ENCODE data around the gene YIPF6. TPM values are rescaled to one million over a fixed set of nuclear protein-coding genes. Genes with fewer than 3 reads are reported as not detected.
A peak's percentile ranks its signal among the peaks of the same experiment; 100 is the strongest.

The YIPF6 gene
- total RNA-seq, 1 experiment from 2014 or later = 43.3 TPM

GRCh38 chrX:68461576-68461975 is 37.3 kb upstream of the YIPF6 start:
- no TSS peak for BruUV-seq (replicated peaks)
- Histone ChIP-seq H3K27me3 (ENCODE audit: insufficient read depth, low read length) (no peaks in the 10 kb centered on the region), H3K79me2 (ENCODE audit: insufficient read depth, low read length) (no peaks in the 10 kb centered on the region), H3K9me2 (ENCODE audit: insufficient read depth) (no peaks in the 10 kb centered on the region), H4K20me1 (ENCODE audit: insufficient read depth) (no peaks in the 10 kb centered on the region), H3K4me3 (replicated peaks in 1 of 2; ENCODE audit: low read depth in 1 of 2, low read length in 2 of 2) (no peak overlapping the region), H3K9ac (ENCODE audit: low read length) (no peak overlapping the region), H2AFZ (ENCODE audit: low read depth, low read length, poor library complexity, severe bottlenecking) (peak overlapping the region; percentile 15), H3K4me2 (ENCODE audit: low read length) (no peak overlapping the region), H3K27ac (ENCODE audit: low read depth, low read length) (no peak overlapping the region), H3K36me3 (ENCODE audit: control insufficient read depth in 1 of 2, insufficient read depth in 2 of 2, low read length in 2 of 2) (no peaks in the 10 kb centered on the region), H3K4me1 (ENCODE audit: control insufficient read depth in 1 of 2, insufficient read depth in 2 of 2, low read length in 2 of 2) (peaks cover 0 to 8% of the 10 kb centered on the region in 2 experiments; a peak in 2 of 4 replicates), H3K9me3 (ENCODE audit: control insufficient read depth in 1 of 2, insufficient read depth in 1 of 2, low read depth in 1 of 2, low read length in 2 of 2) (no peaks in the 10 kb centered on the region)
- RAD21 ChIA-PET (ENCODE audit: low non-redundant PET in 1 of 2, low total read pairs in 2 of 2, uncharacterized antibody in 2 of 2, unreplicated experiment in 2 of 2) = no interaction called here
- CTCF ChIA-PET = no interaction called here
- POLR2A ChIA-PET = no interaction called here
- ATAC-seq (no peak), DNase-seq (ENCODE audit: low read depth, low spot score) (no peak)
- intact Hi-C loops (cut with micrococcal nuclease) = loop anchor here (5.0 kb wide), 1 partner anchor 264 kb away; no protein-coding TSS in a partner anchor
- TF ChIP-seq POLR2AphosphoS5 (IDR thresholded peaks at IDR 0.05; ENCODE audit: low read depth, low read length) (no peak), FOSL1 (IDR thresholded peaks at IDR 0.05; ENCODE audit: low read depth) (no peak), ZBTB33 (IDR thresholded peaks at IDR 0.05; ENCODE audit: extremely low read depth, insufficient replicate concordance, low read length) (no peak), CEBPB (IDR thresholded peaks at IDR 0.05; ENCODE audit: low read depth) (no peak), YY1 (IDR thresholded peaks at IDR 0.05; ENCODE audit: extremely low read depth, insufficient replicate concordance, low read depth, low read length) (no peak), TCF7L2 (IDR thresholded peaks at IDR 0.05; ENCODE audit: borderline replicate concordance, extremely low read depth, insufficient read depth, insufficient read length) (no peak), SP1 (IDR thresholded peaks at IDR 0.05; ENCODE audit: low read depth) (no peak), ELF1 (IDR thresholded peaks at IDR 0.05; ENCODE audit: borderline replicate concordance, low read depth) (no peak), RAD21 (IDR thresholded peaks at IDR 0.05; ENCODE audit: low read depth) (no peak), SIN3A (IDR thresholded peaks at IDR 0.05; ENCODE audit: low read depth) (no peak), ATF3 (IDR thresholded peaks at IDR 0.05) (no peak), ZFX (IDR thresholded peaks at IDR 0.05) (no peak), MAX (IDR thresholded peaks at IDR 0.05) (no peak)
